ENCODE measurements around the gene IFITM2.
"Not testable (repeated sequence)": the region's sequence is repeated elsewhere in the genome, so short reads cannot be mapped to it uniquely, and the experiment has no call there.

Gene IFITM2

GRCh38 chr11:339963-340362, 32.3 kb downstream of the IFITM2 start:
- no peak for DNase-seq (ENCODE audit: low read depth in 2 of 2, low spot score in 1 of 2)

- DNase-seq (ENCODE audit: low read depth in 2 of 2, low spot score in 1 of 2), result no peak
Observed at GRCh38 chr11:340539-341512, 33.2 kb downstream of the IFITM2 start.

DNA sequence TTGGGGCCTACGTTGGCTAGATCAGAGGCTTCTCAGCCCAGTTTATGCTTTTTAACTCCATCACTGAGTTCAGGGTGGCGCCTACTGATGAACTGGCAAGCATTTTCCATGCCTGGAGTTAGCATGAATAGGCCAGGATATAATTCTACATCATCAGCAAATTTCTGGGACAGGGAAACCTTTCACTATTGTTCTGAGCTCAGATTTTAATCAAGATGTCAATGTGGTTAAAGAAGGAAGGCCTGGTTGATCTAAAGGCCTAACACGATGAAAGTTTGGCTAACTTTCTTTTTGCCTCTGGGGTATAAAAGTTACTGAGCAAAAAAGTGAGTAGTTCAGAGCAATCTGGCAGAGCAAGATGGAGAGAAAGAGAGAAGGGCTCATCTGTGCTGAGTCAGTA, 34.7 kb downstream of the IFITM2 start:
- no peak for DNase-seq (ENCODE audit: low read depth in 2 of 2, low spot score in 1 of 2)

GRCh38 chr11:344836-345578, 37.4 kb downstream of the IFITM2 start:
- no peak for DNase-seq (ENCODE audit: low read depth in 2 of 2, low spot score in 1 of 2)

GRCh38 chr11:346529-346928, 38.9 kb downstream of the IFITM2 start:
- DNase-seq (ENCODE audit: low read depth in 2 of 2, low spot score in 1 of 2), result no peak

DNA sequence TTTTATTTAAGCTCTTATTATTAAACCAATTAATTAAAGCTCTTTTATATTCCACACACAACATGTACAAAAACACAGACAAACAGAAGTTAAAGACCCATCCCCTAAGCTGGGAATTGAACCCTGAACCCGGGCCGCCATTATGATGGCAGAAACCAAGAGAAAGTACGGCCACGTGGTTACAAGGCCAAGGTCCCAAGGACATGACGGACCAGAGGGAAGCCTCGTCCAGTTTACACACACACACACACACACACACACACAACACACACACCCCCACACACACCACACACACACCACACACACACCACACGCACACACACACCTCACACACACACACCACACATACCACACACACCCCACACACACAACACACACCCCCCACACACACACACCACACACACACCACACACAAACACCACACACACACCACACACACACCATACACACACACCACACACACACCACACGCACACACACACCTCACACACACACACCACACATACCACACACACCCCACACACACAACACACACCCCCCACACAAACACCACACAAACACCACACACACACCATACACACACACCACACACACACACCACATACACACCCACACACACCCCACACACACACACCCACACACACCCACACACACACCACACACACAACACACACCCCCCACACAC, 41.8 kb downstream of the IFITM2 start:
- DNase-seq (ENCODE audit: low read depth in 2 of 2, low spot score in 1 of 2), result not testable (repeated sequence)

- not testable (repeated sequence) for DNase-seq (ENCODE audit: low read depth in 2 of 2, low spot score in 1 of 2)
Observed at GRCh38 chr11:350033-350722, 42.6 kb downstream of the IFITM2 start.

DNA sequence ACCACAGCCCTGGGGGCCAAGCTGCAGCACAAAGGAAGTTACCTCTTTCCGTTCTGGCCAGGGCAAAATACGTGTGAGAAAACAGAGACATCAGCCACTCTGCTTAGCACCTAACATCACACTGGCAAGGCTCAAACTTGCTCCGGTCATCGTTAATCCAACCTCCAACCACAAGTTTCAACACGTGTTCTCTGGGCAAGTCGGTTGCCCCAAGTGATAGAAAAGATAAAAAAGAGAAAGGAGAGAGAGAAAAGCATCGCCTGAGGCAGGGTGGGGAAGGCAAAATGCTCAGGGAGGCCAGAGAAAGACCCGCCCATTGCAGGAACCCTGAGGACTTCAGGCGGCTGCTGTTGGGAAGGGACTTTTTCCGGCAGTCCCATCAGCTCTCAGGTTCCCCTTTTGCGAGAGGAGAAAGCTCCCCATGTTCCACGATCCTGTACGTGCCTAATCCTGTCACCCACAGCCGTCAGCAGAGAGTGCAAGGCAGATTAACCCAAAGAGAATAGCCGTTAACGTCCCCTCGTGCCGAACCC, 43.2 kb downstream of the IFITM2 start:
- DNase-seq (ENCODE audit: low read depth in 2 of 2, low spot score in 1 of 2), result no peak

DNA sequence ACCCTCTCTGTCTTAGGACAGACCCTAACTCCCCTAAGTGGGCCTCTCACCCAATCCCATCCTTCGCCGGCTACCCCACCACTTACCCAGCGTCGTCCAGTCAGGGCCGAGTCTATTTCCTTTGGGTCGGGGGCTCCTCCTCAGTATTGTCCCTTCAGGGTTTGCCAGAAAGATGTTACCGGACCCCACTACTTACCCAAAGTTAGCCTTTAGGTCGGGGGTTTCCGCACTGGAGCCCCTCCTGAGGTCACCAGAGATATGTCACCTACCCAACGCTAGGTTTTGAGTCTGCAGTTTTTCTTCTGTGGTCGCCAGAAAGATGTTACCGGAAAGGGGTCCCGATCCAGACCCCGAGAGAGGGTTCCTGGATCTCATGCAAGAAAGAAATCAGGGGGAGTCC, 43.8 kb downstream of the IFITM2 start:
- no peak for DNase-seq (ENCODE audit: low read depth in 2 of 2, low spot score in 1 of 2)

DNA sequence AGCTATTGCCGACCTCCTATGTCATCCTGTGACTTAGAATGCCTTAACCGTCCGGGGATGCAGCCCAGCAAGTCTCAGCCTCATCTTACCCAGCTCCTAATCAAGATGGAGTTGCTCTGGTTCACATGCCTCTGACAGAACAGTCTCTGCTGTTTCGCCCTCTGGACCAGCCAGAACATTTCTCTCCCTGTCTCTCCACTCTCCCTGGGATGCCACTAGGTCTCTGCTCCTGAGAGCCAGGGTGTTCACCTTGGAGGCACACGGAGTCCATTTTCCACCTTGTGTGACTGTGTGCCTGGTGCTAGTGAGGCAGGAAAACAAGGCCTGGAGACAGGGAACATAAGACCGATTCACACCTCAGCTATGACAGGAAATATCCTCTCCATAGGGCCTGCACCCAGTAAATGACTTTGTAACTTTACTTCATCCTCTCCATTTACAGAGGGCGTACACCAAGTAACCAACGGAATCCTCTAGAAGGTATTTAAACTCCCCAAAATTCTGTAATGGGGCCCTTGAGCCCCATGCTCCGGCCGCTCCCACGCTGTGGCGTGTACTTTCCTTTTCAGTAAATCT, 44.9 kb downstream of the IFITM2 start:
- DNase-seq (ENCODE audit: low read depth in 2 of 2, low spot score in 1 of 2), result no peak

- DNase-seq (ENCODE audit: low read depth in 2 of 2, low spot score in 1 of 2), result no peak
Observed at GRCh38 chr11:353179-353873, 45.7 kb downstream of the IFITM2 start.

GRCh38 chr11:355581-356458, 48.2 kb downstream of the IFITM2 start:
- DNase-seq (ENCODE audit: low read depth in 2 of 2, low spot score in 1 of 2), result peak; percentile 73 to 77

- DNase-seq (ENCODE audit: low read depth in 2 of 2, low spot score in 1 of 2), result no peak
Observed at GRCh38 chr11:356610-357009, 49.0 kb downstream of the IFITM2 start.

DNA sequence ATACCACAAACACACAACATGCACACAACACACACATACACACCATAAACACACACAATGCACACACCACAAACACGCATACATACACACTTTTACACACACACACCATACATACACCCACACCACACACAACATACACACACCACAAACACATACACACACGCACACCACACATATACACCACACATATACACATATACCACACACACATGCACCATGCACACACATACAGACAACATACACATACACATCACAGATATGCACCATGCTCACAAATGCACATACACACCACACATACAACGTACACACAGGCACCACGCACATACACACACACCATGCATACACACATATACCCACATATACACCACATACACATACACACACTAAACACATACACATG, 50.0 kb downstream of the IFITM2 start:
- DNase-seq (ENCODE audit: low read depth in 2 of 2, low spot score in 1 of 2), result no peak

- no peak for DNase-seq (ENCODE audit: low read depth in 2 of 2, low spot score in 1 of 2)
Observed at GRCh38 chr11:358129-358800, 50.6 kb downstream of the IFITM2 start.
